CD4-positive, alpha-beta T cell treated with Interleukin-17A for 1 hour (primary cell): ENCODE data around the gene DHRS11.
A peak's percentile ranks its signal among the peaks of the same experiment; 100 is the strongest.

Experiments used
- DNase-seq: peaks from one replicate; pipeline ENCODE4 v3.0.0-alpha.2; 2020

DHRS11 gene

DNA sequence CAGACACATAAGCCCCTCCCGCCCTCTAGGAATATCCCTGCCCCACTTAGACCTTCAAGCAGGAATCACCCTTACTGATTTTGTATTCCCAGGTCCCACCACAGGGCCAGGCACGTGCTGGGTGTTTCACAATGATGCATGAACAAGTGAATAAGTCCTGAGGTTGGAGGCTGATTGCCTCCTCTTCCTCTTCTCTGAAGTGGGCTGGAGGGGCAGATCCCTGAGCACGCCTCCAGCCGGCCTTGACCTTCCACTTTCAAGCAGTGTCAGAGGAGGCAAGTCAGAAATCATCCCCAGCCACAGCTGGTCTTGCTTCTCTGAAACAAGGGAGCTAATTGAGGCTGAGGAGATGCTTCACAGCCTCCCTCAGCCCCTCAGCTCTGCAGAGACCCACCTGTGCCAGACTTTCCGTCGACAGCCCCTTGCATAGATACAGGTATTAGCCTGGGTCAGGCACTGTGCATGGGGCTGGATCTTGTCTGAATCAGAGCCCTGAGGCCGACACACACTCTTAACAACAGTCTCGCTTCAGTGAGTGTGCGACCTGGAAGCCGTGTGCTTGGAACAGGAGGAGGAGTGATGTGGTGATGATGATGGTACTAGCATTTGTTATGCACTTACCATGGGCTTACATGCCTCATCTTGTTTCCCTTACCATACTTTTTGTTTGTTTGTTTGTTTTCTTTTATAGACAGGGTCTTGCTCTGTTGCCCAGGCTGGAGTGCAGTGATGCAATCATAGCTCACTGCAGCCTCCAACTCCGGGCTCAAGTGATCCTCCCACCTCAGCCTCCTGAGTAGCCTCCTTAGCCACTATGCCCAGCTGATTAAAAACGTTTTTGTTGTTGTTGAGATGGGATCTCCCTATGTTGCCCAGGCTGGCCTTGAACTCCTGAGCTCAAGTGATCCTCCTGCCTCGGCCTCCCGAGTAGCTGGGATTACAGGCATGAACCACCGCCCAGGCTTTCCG, 24.7 kb downstream of the DHRS11 start:
- no peak for DNase-seq

- no peak for DNase-seq
These were observed 26.1 kb downstream of the DHRS11 start for GRCh38 chr17:36617773-36618172.

GRCh38 chr17:36623281-36623680, 31.6 kb downstream of the DHRS11 start:
- no peak for DNase-seq

GRCh38 chr17:36625188-36625587, 33.5 kb downstream of the DHRS11 start:
- no peak for DNase-seq

GRCh38 chr17:36627101-36627500, 35.4 kb downstream of the DHRS11 start:
- no peak for DNase-seq

DNA sequence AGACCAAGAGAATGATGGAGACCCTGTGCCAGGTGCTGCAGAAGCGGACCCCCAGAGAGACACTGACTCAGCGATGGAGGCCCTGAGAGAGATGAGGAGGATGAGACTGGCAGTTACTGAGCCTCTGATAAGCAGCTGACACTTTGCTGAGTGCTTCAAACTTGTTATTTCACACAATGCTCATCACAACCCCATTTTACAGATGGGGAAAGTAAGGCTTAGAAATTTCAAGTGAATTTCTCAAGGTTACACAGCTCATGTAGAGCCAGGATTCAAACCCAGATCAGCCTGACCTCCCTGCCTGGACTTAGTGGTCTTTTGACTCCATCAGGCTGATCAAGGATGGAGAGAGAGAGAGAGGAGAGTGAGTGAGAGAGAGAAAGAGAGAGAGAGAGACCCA, 36.9 kb downstream of the DHRS11 start:
- no peak for DNase-seq

DNA sequence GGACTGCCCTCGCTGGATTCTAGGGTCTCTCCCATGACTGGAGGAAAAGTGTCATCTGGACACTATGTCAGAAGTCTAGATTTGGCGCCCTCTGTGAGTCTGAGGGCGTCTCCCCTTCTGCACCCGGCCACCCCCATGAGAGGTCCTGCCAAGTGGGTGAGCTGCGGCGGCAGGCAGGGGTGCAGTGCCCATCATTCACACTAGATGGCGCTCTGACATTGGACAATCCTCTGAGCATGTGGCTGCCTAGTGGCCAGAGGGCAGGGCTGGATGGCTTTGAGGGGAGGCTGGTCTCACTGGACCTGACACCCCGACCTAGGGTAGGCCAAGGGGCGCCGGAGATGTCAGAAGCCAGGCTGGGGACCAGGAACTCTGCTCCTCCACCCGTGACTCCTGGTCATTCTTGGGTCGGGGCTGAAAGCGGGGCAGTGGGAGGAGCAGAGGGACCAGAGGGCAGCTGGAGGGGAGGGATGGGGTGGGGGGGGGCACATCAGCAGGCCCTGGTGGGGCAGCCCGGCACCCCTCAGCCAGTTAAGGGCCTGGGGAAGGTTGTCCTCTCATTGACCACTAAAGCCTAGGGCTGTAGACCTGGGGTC, 37.7 kb downstream of the DHRS11 start:
- DNase-seq, result peak; percentile 81

GRCh38 chr17:36629970-36630502, 38.4 kb downstream of the DHRS11 start:
- DNase-seq, result no peak

DNA sequence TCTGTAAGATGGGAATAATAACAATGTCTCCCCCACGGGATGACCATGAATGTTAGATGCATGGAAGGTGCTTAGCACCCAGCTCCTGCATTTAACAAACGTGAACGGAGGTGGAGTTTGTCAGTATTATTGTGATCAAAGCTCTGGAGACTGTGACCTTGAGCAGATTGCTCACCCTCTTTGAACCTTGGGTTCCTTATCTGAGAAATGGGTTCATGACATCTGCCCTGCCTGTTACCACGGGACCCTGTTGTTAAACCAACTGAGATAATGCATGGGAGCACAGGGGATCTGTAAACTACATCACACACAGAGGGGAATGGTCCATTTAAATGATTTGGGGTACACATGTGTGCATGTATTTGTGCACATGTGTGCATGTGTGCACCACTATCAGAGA, 39.3 kb downstream of the DHRS11 start:
- no peak for DNase-seq

DNA sequence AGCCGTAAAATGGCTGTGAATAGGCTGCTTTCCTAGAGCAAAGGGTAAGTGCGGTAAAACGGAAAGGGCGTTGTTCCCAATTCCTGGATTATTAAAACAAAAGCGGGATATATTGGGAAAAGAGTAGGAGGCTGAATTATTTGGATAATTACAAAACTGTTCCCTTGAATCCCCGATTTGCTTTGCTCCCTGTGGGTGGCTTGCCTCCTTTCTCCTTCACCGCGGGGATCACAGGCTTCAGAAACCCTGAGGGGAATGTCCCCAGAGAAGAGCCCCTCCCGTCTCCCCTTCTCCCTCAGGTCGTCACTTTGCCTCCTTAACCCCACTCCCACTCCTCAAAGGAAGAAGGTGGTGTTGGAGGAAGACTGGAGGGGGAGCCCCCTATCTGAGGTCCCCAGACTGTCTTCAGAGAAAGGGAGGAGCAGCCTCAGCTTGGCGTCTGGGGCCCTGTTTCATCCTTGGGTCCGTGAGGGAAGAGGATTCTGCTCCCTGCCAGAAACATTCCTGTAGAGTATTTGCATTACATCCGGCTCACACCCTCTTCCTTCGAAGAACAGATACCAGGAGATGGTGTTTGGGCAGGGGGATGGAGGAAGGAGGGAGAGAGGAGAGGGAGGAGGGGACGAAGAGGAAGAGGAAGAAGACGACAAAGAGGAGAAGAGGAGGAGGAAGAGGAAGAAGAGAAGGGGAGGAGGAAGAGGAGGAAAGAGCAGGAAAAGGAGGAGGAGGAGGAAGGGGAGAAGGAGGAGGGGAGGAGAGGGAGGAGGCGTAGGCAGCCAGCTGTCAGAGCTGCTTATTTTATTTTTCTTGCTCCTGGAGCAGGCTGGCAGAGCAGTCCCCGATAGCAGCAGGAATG, 41.5 kb downstream of the DHRS11 start:
- no peak for DNase-seq

GRCh38 chr17:36640346-36640745, 48.7 kb downstream of the DHRS11 start:
- DNase-seq, result no peak

DNA sequence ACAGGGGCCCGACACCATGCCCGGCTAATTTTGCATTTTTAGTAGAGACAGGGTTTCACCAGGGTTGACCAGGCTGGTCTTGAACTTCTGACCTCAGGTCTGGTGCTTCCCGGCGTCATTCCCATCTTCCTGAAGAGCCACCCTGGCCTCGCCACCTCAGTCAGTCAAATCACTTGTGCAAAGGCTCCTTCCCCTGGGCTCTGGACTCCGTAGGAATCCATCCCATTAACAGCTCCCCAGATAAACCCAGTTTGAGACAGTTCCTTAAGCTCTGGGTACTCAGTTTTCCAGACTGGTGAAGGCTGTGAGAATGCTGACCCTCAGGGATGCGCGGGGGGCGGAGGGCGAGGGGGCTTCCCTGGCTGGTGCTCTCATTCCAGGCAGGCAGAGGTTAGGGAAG, 49.2 kb downstream of the DHRS11 start:
- no peak for DNase-seq

DNA sequence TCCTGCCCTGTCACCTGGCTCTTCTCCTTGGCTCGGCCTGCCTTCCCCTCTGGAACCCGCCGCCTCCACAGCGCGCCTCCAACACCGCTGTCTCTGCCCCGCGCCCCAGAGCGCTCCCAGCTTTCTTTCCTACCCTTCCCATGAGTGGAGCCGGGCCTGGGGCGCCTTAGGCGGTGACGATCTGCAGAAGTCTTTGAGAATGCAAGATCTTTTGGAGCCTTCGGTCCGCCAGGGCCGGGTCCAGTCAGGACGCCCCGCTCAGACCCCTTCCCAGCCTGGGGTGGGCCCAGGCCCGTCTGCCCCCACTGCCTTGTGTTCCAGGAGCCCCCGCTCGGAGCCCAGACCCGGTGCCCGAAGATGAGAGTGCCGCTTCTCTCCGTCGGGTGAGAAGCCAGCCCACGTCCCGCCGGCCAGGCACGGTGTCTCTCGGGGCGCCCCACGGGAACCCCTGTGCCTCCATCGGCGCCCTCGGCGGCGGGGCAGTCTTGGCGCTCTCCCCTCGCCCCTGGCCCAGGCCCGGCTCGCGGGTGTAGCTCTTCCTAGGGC, 49.7 kb downstream of the DHRS11 start:
- no peak for DNase-seq

GRCh38 chr17:36641877-36642845, 50.5 kb downstream of the DHRS11 start:
- DNase-seq, result no peak

GRCh38 chr17:36643086-36643685, 51.5 kb downstream of the DHRS11 start:
- no peak for DNase-seq

DNA sequence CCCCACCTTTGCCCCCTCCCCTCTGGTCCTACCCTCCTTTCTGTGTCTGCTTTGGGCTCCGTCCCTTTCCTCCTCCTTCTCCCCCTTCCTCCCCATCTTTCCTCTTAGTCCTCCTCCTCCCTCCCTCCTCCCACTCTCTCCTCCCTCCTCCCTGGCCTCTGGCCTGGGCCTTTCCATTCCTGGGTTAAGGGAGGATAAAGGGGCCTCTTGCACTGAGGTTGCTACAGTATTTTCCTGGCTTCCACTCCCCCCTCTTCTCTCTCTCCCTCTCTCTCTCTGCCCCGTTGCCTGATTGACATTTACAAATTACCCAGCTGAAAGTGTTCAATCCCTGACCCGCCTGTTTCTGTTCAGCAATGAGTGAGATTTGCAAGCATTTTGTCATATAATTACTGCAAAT, 53.7 kb downstream of the DHRS11 start:
- DNase-seq, result no peak

DNA sequence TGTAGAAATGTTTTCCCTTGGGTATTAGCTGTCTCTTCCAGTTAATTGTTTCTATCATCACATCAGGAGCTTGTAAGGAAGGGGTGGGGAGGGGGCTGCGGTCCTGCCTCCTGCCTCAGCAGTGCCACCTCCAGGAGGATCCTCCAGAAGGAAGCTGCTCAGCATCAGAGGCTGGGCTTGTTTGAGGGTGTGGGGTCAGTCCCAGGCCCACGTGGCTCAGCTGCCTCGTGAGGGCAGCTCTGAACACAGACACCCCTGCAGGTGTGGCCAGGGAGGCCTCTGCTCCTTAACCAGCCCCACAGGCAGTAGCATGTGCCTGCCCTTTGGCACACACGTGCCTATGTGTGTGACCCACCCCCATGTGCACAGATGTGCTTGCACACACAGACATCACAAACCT, 56.0 kb downstream of the DHRS11 start:
- DNase-seq, result no peak

GRCh38 chr17:36650096-36650775, 58.6 kb downstream of the DHRS11 start:
- no peak for DNase-seq
